H1 (cell line): Measurements from ENCODE around the gene LRG1. TPM values are rescaled to one million over a fixed set of nuclear protein-coding genes. Genes with fewer than 3 reads are reported as not detected.

Experiments
- CTCF ChIA-PET: fragments of 300-600 bp; sonication (Branson Sonifier 250); formaldehyde crosslinking; loops from one replicate; lab custom pipeline; 2021; ENCODE audit not compliant: partially characterized antibody; lab: Charles Lee
- POLR2A ChIA-PET: fragments of 300-600 bp; sonication (Branson Sonifier 250); formaldehyde crosslinking; loops from one replicate; lab custom pipeline; 2021; ENCODE audit warnings: inconsistent platforms; ENCODE audit not compliant: partially characterized antibody; lab: Charles Lee
- DNase-seq, 2 experiments: peaks; one replicate each; pipeline versions ENCODE4 v3.0.0 to v3.0.0-alpha.2; 2010 to 2022; ENCODE audit warnings: low spot score in 2 of 2, low read depth in 1 of 2, mixed read lengths in 1 of 2
- FAIRE-seq: peaks from 2 replicates; lab custom pipeline; 2011; peaks lifted over from hg19 to GRCh38; lab: Jason Lieb, UNC
- H2AFZ ChIP-seq: 2 replicates; pipeline ENCODE4 v1.8.1; 2012; ENCODE audit warnings: low read length, inconsistent platforms
- H2AK5ac ChIP-seq: 2 replicates; pipeline ENCODE4 v1.6.1; 2013; ENCODE audit warnings: low read depth, low read length
- H2BK120ac ChIP-seq: replicated peaks from 2 replicates; pipeline ENCODE3; 2013; ENCODE audit warnings: low read depth, low read length, inconsistent platforms
- H2BK12ac ChIP-seq: 2 replicates; pipeline ENCODE4 v1.6.1; 2013; ENCODE audit warnings: low read depth, low read length
- H2BK15ac ChIP-seq: 2 replicates; pipeline ENCODE4 v1.6.1; 2013; ENCODE audit warnings: low read length
- H2BK20ac ChIP-seq: 2 replicates; pipeline ENCODE4 v1.6.1; 2013; ENCODE audit warnings: low read length
- H2BK5ac ChIP-seq: 2 replicates; pipeline ENCODE4 v1.6.1; 2013; ENCODE audit warnings: low read depth, low read length
- H3K14ac ChIP-seq: 2 replicates; pipeline ENCODE4 v1.6.1; 2013; ENCODE audit warnings: inconsistent platforms; ENCODE audit not compliant: insufficient read length
- H3K18ac ChIP-seq: 2 replicates; pipeline ENCODE4 v1.6.1; 2013; ENCODE audit warnings: low read length; ENCODE audit errors: extremely low read depth
- H3K23ac ChIP-seq: 2 replicates; pipeline ENCODE4 v1.6.1; 2013; ENCODE audit warnings: inconsistent platforms; ENCODE audit not compliant: insufficient read length
- H3K23me2 ChIP-seq: 2 replicates; pipeline ENCODE4 v1.6.1; 2013; ENCODE audit warnings: low read depth, low read length
- H3K27ac ChIP-seq: 2 replicates; pipeline ENCODE4 v1.6.1; 2011; ENCODE audit warnings: low read depth, low read length, inconsistent platforms
- H3K27me3 ChIP-seq, 4 experiments: replicated peaks in 1 of 4; 1 replicate in 1 of 4; 2 replicates in 3 of 4; pipeline versions ENCODE4 v1.6.1 to v1.8.1; 2011 to 2013; ENCODE audit warnings: low read length in 3 of 4, mild to moderate bottlenecking in 3 of 4, inconsistent platforms in 2 of 4, mixed read lengths in 2 of 4, moderate library complexity in 1 of 4; ENCODE audit not compliant: control insufficient read depth in 3 of 4, insufficient read depth in 3 of 4; ENCODE audit errors: extremely low read depth in 1 of 4
- H3K36me3 ChIP-seq, 4 experiments: 2 replicates each; pipeline versions ENCODE4 v1.6.1 to v1.8.1; 2011 to 2013; ENCODE audit warnings: mild to moderate bottlenecking in 4 of 4, low read length in 3 of 4, moderate library complexity in 2 of 4, control low read depth in 1 of 4, inconsistent platforms in 1 of 4; ENCODE audit not compliant: insufficient read depth in 4 of 4, control insufficient read depth in 2 of 4
- H3K4ac ChIP-seq: replicated peaks from 2 replicates; pipeline ENCODE3; 2013; ENCODE audit warnings: low read length, low read depth, mixed read lengths, inconsistent platforms; ENCODE audit not compliant: insufficient read length
- H3K4me1 ChIP-seq, 4 experiments: replicated peaks in 1 of 4; 1 replicate in 1 of 4; 2 replicates in 3 of 4; pipeline versions ENCODE4 v1.6.1 to v1.8.1; 2011 to 2013; ENCODE audit warnings: low read length in 3 of 4, inconsistent platforms in 2 of 4, mixed read lengths in 1 of 4; ENCODE audit not compliant: insufficient read depth in 4 of 4, control insufficient read depth in 3 of 4
- H3K4me2 ChIP-seq, 2 experiments: 2 replicates each; pipeline versions ENCODE4 v1.6.1 to v1.8.1; 2011 to 2013; ENCODE audit warnings: low read depth in 2 of 2, low read length in 2 of 2, control low read depth in 1 of 2, inconsistent platforms in 1 of 2, mild to moderate bottlenecking in 1 of 2; ENCODE audit not compliant: insufficient read depth in 1 of 2
- H3K4me3 ChIP-seq, 4 experiments: fragments of 200-600, 300-600 bp in 1 of 4; sonication (generic), shearing (Covaris generic), sonication (Bioruptor Twin) in 1 of 4; 2 replicates each; pipeline versions ENCODE4 v1.5.1 to v1.8.1; 2011 to 2016; ENCODE audit warnings: low read length in 4 of 4, low read depth in 3 of 4, control low read depth in 2 of 4, inconsistent platforms in 2 of 4, mild to moderate bottlenecking in 2 of 4, mixed read lengths in 1 of 4, moderate library complexity in 1 of 4; ENCODE audit not compliant: insufficient read depth in 2 of 4; ENCODE audit errors: extremely low read depth in 1 of 4
- H3K56ac ChIP-seq: replicated peaks from 2 replicates; pipeline ENCODE3; 2013; ENCODE audit warnings: low read depth, mild to moderate bottlenecking, mixed read lengths, low read length, inconsistent platforms; ENCODE audit not compliant: insufficient read length
- H3K79me1 ChIP-seq: 2 replicates; pipeline ENCODE4 v1.6.1; 2013; ENCODE audit warnings: low read depth, low read length, control low read depth
- H3K79me2 ChIP-seq, 2 experiments: 2 replicates each; pipeline versions ENCODE4 v1.6.1 to v1.8.1; 2012 to 2013; ENCODE audit warnings: low read length in 2 of 2, mild to moderate bottlenecking in 2 of 2, inconsistent platforms in 1 of 2; ENCODE audit not compliant: insufficient read depth in 2 of 2, control insufficient read depth in 1 of 2
- H3K9ac ChIP-seq, 4 experiments: replicated peaks in 1 of 4; 1 replicate in 1 of 4; 2 replicates in 3 of 4; pipeline versions ENCODE4 v1.6.1 to v1.8.1; 2011 to 2013; ENCODE audit warnings: low read depth in 3 of 4, low read length in 3 of 4, control low read depth in 2 of 4, mild to moderate bottlenecking in 2 of 4, moderate library complexity in 2 of 4, inconsistent platforms in 1 of 4; ENCODE audit errors: extremely low read depth in 1 of 4
- H3K9me3 ChIP-seq, 2 experiments: 2 replicates each; pipeline versions ENCODE4 v1.6.1 to v1.8.1; 2012 to 2013; ENCODE audit warnings: mild to moderate bottlenecking in 2 of 2, moderate library complexity in 2 of 2, control low read depth in 1 of 2, inconsistent platforms in 1 of 2, low read depth in 1 of 2, low read length in 1 of 2, mixed read lengths in 1 of 2; ENCODE audit not compliant: insufficient read depth in 2 of 2
- H4K20me1 ChIP-seq, 2 experiments: replicated peaks in 1 of 2; 2 replicates each; pipeline versions ENCODE3 to v1.8.1; 2011 to 2013; ENCODE audit warnings: inconsistent platforms in 2 of 2, low read length in 2 of 2, mild to moderate bottlenecking in 1 of 2; ENCODE audit not compliant: insufficient read depth in 2 of 2, control insufficient read depth in 1 of 2
- H4K5ac ChIP-seq: 2 replicates; pipeline ENCODE4 v1.6.1; 2013; ENCODE audit warnings: low read length, low read depth, mixed read lengths, inconsistent platforms; ENCODE audit not compliant: insufficient read length
- H4K8ac ChIP-seq: 2 replicates; pipeline ENCODE4 v1.8.0; 2013; ENCODE audit warnings: mild to moderate bottlenecking, moderate library complexity, low read length, inconsistent platforms; ENCODE audit not compliant: insufficient read depth; ENCODE audit errors: extremely low read depth
- H4K91ac ChIP-seq: replicated peaks from 2 replicates; pipeline ENCODE3; 2013; ENCODE audit warnings: low read length, mixed read lengths, inconsistent platforms; ENCODE audit not compliant: insufficient read length
- CBX5 ChIP-seq: fragments of 300-800, 300-1000 bp; sonication (generic); IDR thresholded peaks from 2 replicates; pipeline ENCODE4 v1.7.1; 2016; ENCODE audit warnings: antibody characterized with exemption, low read length, low read depth
- EZH2 ChIP-seq: fragments of 200-600 bp; sonication (generic); IDR thresholded peaks from 2 replicates; pipeline ENCODE4 v1.7.1; 2012; ENCODE audit warnings: low read depth, mild to moderate bottlenecking, moderate library complexity, low read length, inconsistent platforms; ENCODE audit not compliant: severe bottlenecking
- GTF2F1 ChIP-seq: IDR thresholded peaks from 2 replicates; pipeline ENCODE4 v1.6.1; 2012; ENCODE audit warnings: low read depth, low read length, improper control_type of control experiment, borderline replicate concordance
- KDM5A ChIP-seq: fragments of 200-600 bp; IDR thresholded peaks from 2 replicates; pipeline ENCODE4 v1.7.1; 2012; ENCODE audit warnings: mild to moderate bottlenecking, low read length, inconsistent platforms, mixed read lengths
- NRF1 ChIP-seq: IDR thresholded peaks from 2 replicates; pipeline ENCODE4 v1.6.1; 2011; ENCODE audit warnings: mild to moderate bottlenecking, low read depth, low read length, improper control_type of control experiment
- RAD21 ChIP-seq, 2 experiments: IDR thresholded peaks in 1 of 2; conservative IDR thresholded peaks in 1 of 2; 2 replicates each; pipeline ENCODE4 v1.6.1; 2011; ENCODE audit warnings: low read depth in 2 of 2, low read length in 2 of 2, improper control_type of control experiment in 1 of 2, inconsistent platforms in 1 of 2, mild to moderate bottlenecking in 1 of 2, moderate library complexity in 1 of 2
- SP4 ChIP-seq: IDR thresholded peaks from 2 replicates; pipeline ENCODE4 v1.6.1; 2012; ENCODE audit warnings: low read length, inconsistent platforms
- SRF ChIP-seq: IDR thresholded peaks from 2 replicates; pipeline ENCODE4 v1.6.1; 2011; ENCODE audit warnings: mild to moderate bottlenecking, low read depth, low read length, moderate library complexity
- TCF12 ChIP-seq: IDR thresholded peaks from 2 replicates; pipeline ENCODE4 v1.6.1; 2011; ENCODE audit warnings: low read depth, mild to moderate bottlenecking, low read length
- USF2 ChIP-seq: IDR thresholded peaks from 2 replicates; pipeline ENCODE4 v1.6.1; 2011; ENCODE audit warnings: low read length, improper control_type of control experiment
- YY1 ChIP-seq: IDR thresholded peaks from 2 replicates; pipeline ENCODE4 v1.6.1; 2011; ENCODE audit warnings: low read depth, mild to moderate bottlenecking, low read length
- WGBS, 2 experiments: shearing (Covaris generic) in 1 of 2; methylation state at CpG; one replicate each; pipeline versions ENCODE4 v1.1.6 to v1.1.7; 2013 to 2015; ENCODE audit warnings: low lambda C conversion rate in 2 of 2, mixed read lengths in 2 of 2, inconsistent platforms in 1 of 2, low coverage in 1 of 2, missing lambda C conversion rate in 1 of 2; ENCODE audit not compliant: insufficient replicate concordance in 2 of 2, insufficient coverage in 1 of 2, insufficient read length in 1 of 2; ENCODE audit errors: extremely low coverage in 1 of 2, missing lambda C conversion rate in 1 of 2; 5-methylcytosine and 5-hydroxymethylcytosine counted together
- polyA plus RNA-seq, 7 experiments: library from polyadenylated mRNA; depleted of rRNA in 3 of 7; stranded (reverse) in 5 of 7; unstranded in 2 of 7; fragments of >200 nt in 5 of 7; fragments of 200-250 nt in 2 of 7; gene quantifications; 1 replicate in 5 of 7; 2 replicates in 1 of 7; 4 replicates in 1 of 7; pipeline versions ENCODE4 v1.2.1 to v1.2.3, GENCODE V29; 2011 to 2013; ENCODE audit warnings: missing spikeins in 2 of 7, mixed read lengths in 2 of 7
- total RNA-seq: library from RNA; stranded (reverse); fragmentation: NEBNext Ultra II Directional; extraction: Animal tissue kit (Norgen Biotek cat#: 25700); gene quantifications from 2 replicates; pipeline ENCODE4 v1.2.1, GENCODE V29; 2021
- TF ChIP-seq, protein P1 (sequence below): IDR thresholded peaks from 2 replicates; pipeline ENCODE4 v1.6.1; 2012; ENCODE audit warnings: inconsistent platforms

Gene LRG1
- total and polyA plus RNA-seq, 2 of the 8 experiments (the other 6 are each of a cell fraction or from before 2014, with no cell fraction given) = 0.48 to 0.79 TPM

GRCh38 chr19:4568886-4569285 is 29.1 kb upstream of the LRG1 start:
- Histone ChIP-seq H2BK5ac (no peak overlapping the region), H3K9ac (no peak overlapping the region), H3K4me2 (no peak overlapping the region), H2BK12ac (no peak overlapping the region), H4K5ac (no peak overlapping the region), H2AK5ac (no peak overlapping the region), H3K23me2 (no peaks in the 10 kb centered on the region), H3K9me3 (no peaks in the 10 kb centered on the region), H4K8ac (no peak overlapping the region), H2BK20ac (no peak overlapping the region), H2AFZ (no peak overlapping the region), H2BK120ac (no peak overlapping the region), H3K56ac (no peak overlapping the region), H3K4me3 (no peak overlapping the region), H2BK15ac (no peak overlapping the region), H4K20me1 (peaks cover 13 to 14% of the 10 kb centered on the region in 2 experiments), H3K79me1 (peaks cover 12% of the 10 kb centered on the region), H3K4ac (no peak overlapping the region), H3K18ac (no peak overlapping the region), H3K23ac (no peak overlapping the region), H3K27me3 (no peaks in the 10 kb centered on the region), H3K14ac (no peak overlapping the region), H3K4me1 (peaks cover 0 to 2% (median 0%) of the 10 kb centered on the region in 4 experiments; a peak in 1 of 7 replicates), H3K36me3 (no peaks in the 10 kb centered on the region), H4K91ac (no peak overlapping the region), H3K27ac (no peak overlapping the region), H3K79me2 (peaks cover 0 to 17% of the 10 kb centered on the region in 2 experiments; a peak in 1 of 4 replicates)
- FAIRE-seq = no peak
- CTCF ChIA-PET = interaction anchor here (0.6 to 14.7 kb wide), 13 partner anchors 9 to 342 kb away, joined by 3 to 316 read pairs (median 11); partner anchors contain the start of gene SEMA6B
- POLR2A ChIA-PET = interaction anchor here (0.9 kb wide), 1 partner anchor 67 kb away, joined by 3 read pairs; no protein-coding TSS in a partner anchor
- 93% methylated on average over 7 of the region's 7 CpGs; no CpG with 5 or more reads in 1 of the 2 experiments for WGBS, 2 experiments
- DNase-seq = no peak
- TF ChIP-seq GTF2F1 (no peak), CBX5 (no peak), NRF1 (no peak), SRF (no peak), RAD21 (IDR thresholded peaks at IDR 0.05 in 1 of 2, conservative IDR thresholded peaks at IDR 0.05 in 1 of 2; ENCODE audit: low read depth in 2 of 2, low read length in 2 of 2) (no peak), YY1 (no peak), SP4 (no peak), KDM5A (no peak), EZH2 (no peak), TCF12 (no peak), USF2 (no peak)
- TF ChIP-seq, protein P1, sequence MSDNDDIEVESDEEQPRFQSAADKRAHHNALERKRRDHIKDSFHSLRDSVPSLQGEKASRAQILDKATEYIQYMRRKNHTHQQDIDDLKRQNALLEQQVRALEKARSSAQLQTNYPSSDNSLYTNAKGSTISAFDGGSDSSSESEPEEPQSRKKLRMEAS = no peak
